ENCODE results near the gene TMCC3. TPM values are rescaled to one million over a fixed set of nuclear protein-coding genes. Genes with fewer than 3 reads are reported as not detected.

The TMCC3 gene
- total RNA-seq, 2 donors from 2014 or later = 2.5 to 4.2 TPM

GRCh38 chr12:94670898-94671297 lies 20.5 kb upstream of the TMCC3 start:
- DNase-seq = peak; percentile 26
- Mint-ChIP-seq H3K4me1 (no peaks in the 10 kb centered on the region), H3K9me3 (no peaks in the 10 kb centered on the region), H3K27ac (no peak overlapping the region), H3K36me3 (ENCODE audit: low read depth) (no peaks in the 10 kb centered on the region), H3K4me3 (no peak overlapping the region), H3K27me3 (ENCODE audit: insufficient read depth) (no peaks in the 10 kb centered on the region)
- WGBS, 2 experiments (ENCODE audit: insufficient coverage in 1 of 2, insufficient read length in 1 of 2) = 86 to 100% methylated on average over 2 of the region's 2 CpGs
- no peaks in the 10 kb centered on the region for H3K27me3 ChIP-seq (ENCODE audit: control insufficient read depth, insufficient read depth, low read length, poor library complexity, severe bottlenecking)
- no peak for TF ChIP-seq CTCF (conservative IDR thresholded peaks at IDR 0.05)
- no peak overlapping the region for H3K9ac ChIP-seq (ENCODE audit: extremely low read depth, low read length, poor library complexity, severe bottlenecking)
- H3K4me3 ChIP-seq (ENCODE audit: low read length) = no peak overlapping the region
- H3K36me3 ChIP-seq (ENCODE audit: control insufficient read depth, insufficient read depth, low read length) = no peaks in the 10 kb centered on the region
- H3K4me1 ChIP-seq (ENCODE audit: control insufficient read depth, insufficient read depth, low read length) = no peaks in the 10 kb centered on the region
- no peak overlapping the region for H3K27ac ChIP-seq (ENCODE audit: low read depth, low read length)
- no peaks in the 10 kb centered on the region for H3K9me3 ChIP-seq (ENCODE audit: control insufficient read depth, low read length)

GRCh38 chr12:94670075-94670474 lies 19.7 kb upstream of the TMCC3 start:
- H3K4me1 ChIP-seq (ENCODE audit: control insufficient read depth, insufficient read depth, low read length) = no peaks in the 10 kb centered on the region
- no peak overlapping the region for H3K27ac Mint-ChIP-seq
- H3K27me3 Mint-ChIP-seq (ENCODE audit: insufficient read depth) = no peaks in the 10 kb centered on the region
- 92 to 94% methylated on average over 5 to 6 of the region's 6 CpGs for WGBS, 2 experiments (ENCODE audit: insufficient coverage in 1 of 2, insufficient read length in 1 of 2)
- H3K4me3 ChIP-seq (ENCODE audit: low read length) = no peak overlapping the region
- no peak overlapping the region for H3K4me3 Mint-ChIP-seq
- no peak overlapping the region for H3K27ac ChIP-seq (ENCODE audit: low read depth, low read length)
- H3K27me3 ChIP-seq (ENCODE audit: control insufficient read depth, insufficient read depth, low read length, poor library complexity, severe bottlenecking) = no peaks in the 10 kb centered on the region
- H3K4me1 Mint-ChIP-seq = no peaks in the 10 kb centered on the region
- no peaks in the 10 kb centered on the region for H3K36me3 ChIP-seq (ENCODE audit: control insufficient read depth, insufficient read depth, low read length)
- H3K9me3 ChIP-seq (ENCODE audit: control insufficient read depth, low read length) = no peaks in the 10 kb centered on the region
- no peak for DNase-seq
- H3K36me3 Mint-ChIP-seq (ENCODE audit: low read depth) = no peaks in the 10 kb centered on the region
- no peak overlapping the region for H3K9ac ChIP-seq (ENCODE audit: extremely low read depth, low read length, poor library complexity, severe bottlenecking)
- TF ChIP-seq CTCF (conservative IDR thresholded peaks at IDR 0.05) = no peak
- no peaks in the 10 kb centered on the region for H3K9me3 Mint-ChIP-seq

- no peaks in the 10 kb centered on the region for H3K27me3 Mint-ChIP-seq (ENCODE audit: insufficient read depth)
- no peak overlapping the region for H3K4me3 ChIP-seq (ENCODE audit: low read length)
- H3K4me1 Mint-ChIP-seq = no peaks in the 10 kb centered on the region
- no peaks in the 10 kb centered on the region for H3K9me3 ChIP-seq (ENCODE audit: control insufficient read depth, low read length)
- TF ChIP-seq CTCF (conservative IDR thresholded peaks at IDR 0.05) = no peak
- no peak overlapping the region for H3K27ac Mint-ChIP-seq
- no peak overlapping the region for H3K9ac ChIP-seq (ENCODE audit: extremely low read depth, low read length, poor library complexity, severe bottlenecking)
- no peak overlapping the region for H3K27ac ChIP-seq (ENCODE audit: low read depth, low read length)
- no peaks in the 10 kb centered on the region for H3K36me3 ChIP-seq (ENCODE audit: control insufficient read depth, insufficient read depth, low read length)
- no peaks in the 10 kb centered on the region for H3K27me3 ChIP-seq (ENCODE audit: control insufficient read depth, insufficient read depth, low read length, poor library complexity, severe bottlenecking)
- WGBS, 2 experiments (ENCODE audit: insufficient coverage in 1 of 2, insufficient read length in 1 of 2) = 91 to 100% methylated on average over 1 to 6 of the region's 6 CpGs
- H3K4me3 Mint-ChIP-seq = no peak overlapping the region
- DNase-seq = no peak
- H3K36me3 Mint-ChIP-seq (ENCODE audit: low read depth) = no peaks in the 10 kb centered on the region
- H3K4me1 ChIP-seq (ENCODE audit: control insufficient read depth, insufficient read depth, low read length) = no peaks in the 10 kb centered on the region
- H3K9me3 Mint-ChIP-seq = no peaks in the 10 kb centered on the region
Measured at GRCh38 chr12:94667031-94667540, 16.7 kb upstream of the TMCC3 start.

Measured in endodermal cell (in vitro differentiated cells).